Loucy (cell line): ENCODE data around the gene FTO.

ENCODE experiments used
- CTCF ChIP-seq: fragments of 200-600 bp; sonication (generic); conservative IDR thresholded peaks from 2 replicates; pipeline ENCODE4 v1.5.1; 2014; ENCODE audit warnings: mild to moderate bottlenecking, antibody characterized with exemption, low read length
- EZH2phosphoT487 ChIP-seq: fragments of 200-600 bp; IDR thresholded peaks from 2 replicates; pipeline ENCODE4 v1.6.1; 2018; ENCODE audit warnings: antibody characterized with exemption, mild to moderate bottlenecking, moderate library complexity, borderline replicate concordance

- TF ChIP-seq CTCF, result no peak
- TF ChIP-seq EZH2phosphoT487, result no peak
Observed at GRCh38 chr16:53841884-53842283, 137.9 kb downstream of the FTO start.
